ENCODE measurements around the gene SPAG4.

GRCh38 chr20:35619196-35620095 lies 3.8 kb downstream of the SPAG4 start:
- TF ChIP-seq CTCF (IDR thresholded peaks at IDR 0.05) (no peak), POLR2A (IDR thresholded peaks at IDR 0.05) (no peak), POLR2AphosphoS5 (IDR thresholded peaks at IDR 0.05) (no peak)
